Transverse colon (tissue), 4 donors: ENCODE measurements around the gene FERMT3. TPM values are rescaled to one million over a fixed set of nuclear protein-coding genes. Genes with fewer than 3 reads are reported as not detected.

ENCODE experiments used
- DNase-seq: peaks from one replicate; pipeline ENCODE4 v3.0.0-alpha.2; 2019
- H3K27ac ChIP-seq, 4 donors: fragments of 200-600 bp; sonication (generic); 2 replicates each; pipeline ENCODE4 v1.5.1; 2016 to 2018; ENCODE audit warnings: inconsistent platforms in 4 of 4
- H3K27me3 ChIP-seq: fragments of 200-600 bp; sonication (generic); 2 replicates; pipeline ENCODE4 v1.5.1; 2017; ENCODE audit warnings: inconsistent platforms
- H3K36me3 ChIP-seq, 4 donors: fragments of 200-600 bp; sonication (generic); 2 replicates each; pipeline ENCODE4 v1.5.1; 2017 to 2019; ENCODE audit warnings: inconsistent platforms in 4 of 4
- H3K4me1 ChIP-seq, 4 donors: fragments of 200-600 bp; sonication (generic); 2 replicates each; pipeline ENCODE4 v1.5.1; 2017 to 2020; ENCODE audit warnings: inconsistent platforms in 4 of 4
- H3K4me3 ChIP-seq, 4 donors: fragments of 200-600 bp; sonication (generic); 1 replicate in 1 of 4; 2 replicates in 3 of 4; pipeline versions ENCODE4 v1.5.1 to v1.6.1; 2017 to 2019; ENCODE audit warnings: inconsistent platforms in 4 of 4
- H3K9me3 ChIP-seq, 2 donors: fragments of 200-600 bp; sonication (generic); 2 replicates each; pipeline ENCODE4 v1.5.1; 2017 to 2019; ENCODE audit warnings: inconsistent platforms in 2 of 2
- EP300 ChIP-seq: sonication (generic); formaldehyde crosslinking; IDR thresholded peaks from one replicate; pipeline ENCODE4 v1.6.1; 2017; ENCODE audit warnings: antibody characterized with exemption, low read depth
- POLR2A ChIP-seq: fragments of 450-650 bp; IDR thresholded peaks from one replicate; pipeline ENCODE4 v1.6.1; 2016; ENCODE audit warnings: antibody characterized with exemption, mild to moderate bottlenecking, moderate library complexity
- POLR2AphosphoS5 ChIP-seq, 3 donors: sonication (generic); formaldehyde crosslinking; IDR thresholded peaks; one replicate each; pipeline ENCODE4 v1.6.1; 2016; ENCODE audit warnings: antibody characterized with exemption in 3 of 3
- WGBS, 2 donors: methylation state at CpG; one replicate each; pipeline ENCODE4 v1.1.5; 2018; ENCODE audit warnings: low coverage in 1 of 2; 5-methylcytosine and 5-hydroxymethylcytosine counted together
- in situ Hi-C, 4 donors: fragments of 200-750 bp; cut with MboI; loops; one replicate each; pipeline versions ENCODE4 v1.15.0 to v1.15.1; 2017; ENCODE audit warnings: low sequenced_read_pairs in 3 of 4, low pct_ligation_motif_present in 1 of 4, low pct_unique_long_range_greater_than_20kb in 1 of 4
- intact Hi-C: fragments of 100-400 bp; cut with DNase I; formaldehyde crosslinking; loops from one replicate; pipeline ENCODE4 v1.15.1; 2023; ENCODE audit warnings: low total_unique reads
- total RNA-seq, 4 donors: library from RNA; depleted of rRNA; stranded (reverse); fragments of >200 nt; gene quantifications; one replicate each; pipeline ENCODE4 v1.1.0, GENCODE V29; 2016
- TF ChIP-seq, protein P1 (sequence below), 5 experiments: fragments of 200-600 bp in 3 of 5; fragments of 450-650 bp in 2 of 5; sonication (generic) in 3 of 5; IDR thresholded peaks; 1 replicate in 2 of 5; 2 replicates in 3 of 5; pipeline ENCODE4 v1.5.1; 2016 to 2017; ENCODE audit warnings: antibody characterized with exemption in 5 of 5, inconsistent platforms in 3 of 5, mild to moderate bottlenecking in 2 of 5, moderate library complexity in 1 of 5

Gene FERMT3
- total RNA-seq, 4 donors from 2014 or later: 14.6 to 63.3 (median 28.6) TPM

DNA sequence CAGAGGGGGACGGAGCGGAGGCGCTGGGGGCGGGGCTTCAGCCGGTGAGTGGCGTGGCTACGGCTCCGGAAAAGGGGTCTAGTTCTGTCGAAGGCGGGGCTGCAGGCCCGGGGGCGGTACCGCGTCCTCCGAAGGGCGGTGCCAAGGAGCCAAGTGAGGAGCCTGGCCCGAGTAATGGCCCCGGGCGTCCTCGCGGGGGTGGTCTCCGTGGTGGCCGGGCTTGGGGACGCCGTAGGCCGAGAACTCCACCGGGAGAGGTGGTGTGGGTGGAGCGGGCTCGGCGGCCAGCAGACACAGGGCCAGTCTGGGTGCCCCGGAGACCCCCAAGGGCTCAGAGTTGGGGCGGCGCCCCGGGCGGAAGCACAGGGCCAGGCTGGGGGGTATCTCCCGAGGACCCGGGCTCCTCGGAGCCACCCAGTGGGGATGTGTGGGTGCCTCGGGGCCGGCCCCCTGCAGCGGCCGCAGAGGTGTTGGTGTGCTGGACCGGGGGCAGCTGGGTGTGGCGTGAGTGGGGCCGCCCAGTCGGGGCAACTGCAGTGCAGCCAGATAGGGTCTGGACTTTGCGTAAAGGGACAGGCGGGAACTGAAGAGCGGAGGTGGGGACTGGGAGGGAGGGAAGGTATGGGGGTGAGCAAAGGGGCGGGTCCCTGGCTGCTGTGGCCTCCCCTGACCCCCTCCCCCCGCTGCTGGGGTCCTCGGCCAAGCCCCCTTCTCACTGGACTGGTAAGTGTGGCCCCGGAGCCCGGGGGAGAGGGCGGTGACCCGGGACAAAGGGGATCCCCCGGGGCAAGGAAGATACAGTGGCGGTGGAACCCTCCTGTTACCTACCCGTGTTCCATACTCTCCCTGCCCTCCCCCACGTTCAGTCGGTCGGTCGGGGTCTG is 35.2 kb downstream of the FERMT3 start:
- in situ Hi-C loops: no loop called here

DNA sequence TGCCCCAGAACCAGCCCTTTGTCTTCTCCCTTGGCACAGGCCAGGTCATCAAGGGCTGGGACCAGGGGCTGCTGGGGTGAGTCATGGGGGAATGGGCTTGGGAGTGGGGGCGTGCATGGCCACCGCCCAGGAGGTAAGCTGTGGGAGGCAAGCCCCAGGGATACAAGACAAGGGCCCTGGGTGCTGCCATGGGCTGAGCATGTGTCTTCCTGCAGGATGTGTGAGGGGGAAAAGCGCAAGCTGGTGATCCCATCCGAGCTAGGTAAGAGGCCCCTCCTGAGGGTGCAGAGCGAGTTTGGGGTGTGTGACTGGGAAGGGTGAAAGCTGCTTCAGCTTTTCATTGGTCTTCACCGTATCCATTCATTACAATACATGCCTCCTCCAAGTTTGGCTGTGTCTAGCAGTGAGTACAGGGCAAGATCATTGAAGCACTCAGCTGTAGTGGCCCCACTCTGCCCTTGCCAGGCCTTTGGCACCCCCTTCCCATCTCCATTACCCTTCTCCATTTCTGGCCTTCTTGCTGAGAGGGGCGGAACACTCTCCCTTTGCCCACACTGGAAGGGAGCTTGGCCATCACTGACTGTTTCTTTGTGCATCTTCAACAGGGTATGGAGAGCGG is 36.8 kb downstream of the FERMT3 start:
- no peak for DNase-seq

More for the DNA sequence above, 35.2 kb downstream of the FERMT3 start:
- TF ChIP-seq EP300 (no peak), POLR2AphosphoS5 (IDR thresholded peaks at IDR 0.05) (peak; percentile 93 to 96 (median 94)), POLR2A (peak; percentile 89)
- TF ChIP-seq, protein P1, sequence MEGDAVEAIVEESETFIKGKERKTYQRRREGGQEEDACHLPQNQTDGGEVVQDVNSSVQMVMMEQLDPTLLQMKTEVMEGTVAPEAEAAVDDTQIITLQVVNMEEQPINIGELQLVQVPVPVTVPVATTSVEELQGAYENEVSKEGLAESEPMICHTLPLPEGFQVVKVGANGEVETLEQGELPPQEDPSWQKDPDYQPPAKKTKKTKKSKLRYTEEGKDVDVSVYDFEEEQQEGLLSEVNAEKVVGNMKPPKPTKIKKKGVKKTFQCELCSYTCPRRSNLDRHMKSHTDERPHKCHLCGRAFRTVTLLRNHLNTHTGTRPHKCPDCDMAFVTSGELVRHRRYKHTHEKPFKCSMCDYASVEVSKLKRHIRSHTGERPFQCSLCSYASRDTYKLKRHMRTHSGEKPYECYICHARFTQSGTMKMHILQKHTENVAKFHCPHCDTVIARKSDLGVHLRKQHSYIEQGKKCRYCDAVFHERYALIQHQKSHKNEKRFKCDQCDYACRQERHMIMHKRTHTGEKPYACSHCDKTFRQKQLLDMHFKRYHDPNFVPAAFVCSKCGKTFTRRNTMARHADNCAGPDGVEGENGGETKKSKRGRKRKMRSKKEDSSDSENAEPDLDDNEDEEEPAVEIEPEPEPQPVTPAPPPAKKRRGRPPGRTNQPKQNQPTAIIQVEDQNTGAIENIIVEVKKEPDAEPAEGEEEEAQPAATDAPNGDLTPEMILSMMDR (IDR thresholded peaks at IDR 0.05): peak in 2 of 5 experiments; percentile 3 to 24
- peaks cover 33 to 72% (median 59%) of the 10 kb centered on the region in 4 donors for H3K4me1 ChIP-seq
- peak overlapping the region; percentile 65 to 96 (median 82) for H3K4me3 ChIP-seq
- H3K9me3 ChIP-seq: no peaks in the 10 kb centered on the region
- intact Hi-C loops: no loop called here
- no peaks in the 10 kb centered on the region for H3K27me3 ChIP-seq
- peak; percentile 72 for DNase-seq
- 0% methylated on average over 61 of the region's 63 CpGs; no CpG with 5 or more reads in 1 of the 2 donors for WGBS, 2 donors
- peak overlapping the region; percentile 96 to 100 (median 98) for H3K27ac ChIP-seq
- H3K36me3 ChIP-seq: no peaks in the 10 kb centered on the region

GRCh38 chr11:64244107-64244506 is 37.6 kb downstream of the FERMT3 start:
- TF ChIP-seq, protein P1 (IDR thresholded peaks at IDR 0.05): no peak
- TF ChIP-seq POLR2AphosphoS5 (IDR thresholded peaks at IDR 0.05) (no peak), EP300 (no peak), POLR2A (no peak)
- Histone ChIP-seq H3K4me1 (peaks cover 26 to 55% (median 45%) of the 10 kb centered on the region in 4 donors), H3K27me3 (no peaks in the 10 kb centered on the region), H3K9me3 (no peaks in the 10 kb centered on the region), H3K4me3 (no peak overlapping the region), H3K27ac (peak overlapping the region in 3 of 4 donors; percentile 96 to 99 (median 98)), H3K36me3 (no peaks in the 10 kb centered on the region)
- WGBS, 2 donors: 46% methylated on average over 5 of the region's 5 CpGs; no CpG with 5 or more reads in 1 of the 2 donors
- in situ Hi-C loops (no loop called here), intact Hi-C loops (no loop called here)
- no peak for DNase-seq

More for the DNA sequence above, 36.8 kb downstream of the FERMT3 start:
- Histone ChIP-seq H3K4me1 (peaks cover 27 to 62% (median 50%) of the 10 kb centered on the region in 4 donors), H3K36me3 (no peaks in the 10 kb centered on the region), H3K9me3 (no peaks in the 10 kb centered on the region), H3K4me3 (peak overlapping the region in 1 of 4 donors; percentile 83), H3K27me3 (no peaks in the 10 kb centered on the region), H3K27ac (peak overlapping the region; percentile 96 to 100 (median 98))
- 74% methylated on average over 8 of the region's 8 CpGs; no CpG with 5 or more reads in 1 of the 2 donors for WGBS, 2 donors
- intact Hi-C loops (no loop called here), in situ Hi-C loops (no loop called here)
- TF ChIP-seq POLR2AphosphoS5 (IDR thresholded peaks at IDR 0.05) (no peak), EP300 (no peak), POLR2A (no peak)
- TF ChIP-seq, protein P1 (IDR thresholded peaks at IDR 0.05): no peak

GRCh38 chr11:64244966-64245365 is 38.4 kb downstream of the FERMT3 start:
- intact Hi-C loops: no loop called here
- Histone ChIP-seq H3K27me3 (no peaks in the 10 kb centered on the region), H3K36me3 (no peaks in the 10 kb centered on the region), H3K9me3 (no peaks in the 10 kb centered on the region), H3K4me3 (peak overlapping the region in 2 of 4 donors; percentile 66 to 74), H3K27ac (peak overlapping the region; percentile 90 to 99 (median 94)), H3K4me1 (peaks cover 24 to 46% (median 39%) of the 10 kb centered on the region in 4 donors)
- TF ChIP-seq POLR2AphosphoS5 (IDR thresholded peaks at IDR 0.05) (no peak), EP300 (no peak), POLR2A (no peak)
- TF ChIP-seq, protein P1 (IDR thresholded peaks at IDR 0.05): no peak
- in situ Hi-C loops: no loop called here
- peak; percentile 19 for DNase-seq
- 39% methylated on average over 6 of the region's 6 CpGs; no CpG with 5 or more reads in 1 of the 2 donors for WGBS, 2 donors
